Activated naive CD4-positive, alpha-beta T cell treated with anti-CD3 and anti-CD28 coated beads for 36 hours (primary cell): ENCODE data around the gene PPM1N. TPM values are rescaled to one million over a fixed set of nuclear protein-coding genes. Genes with fewer than 3 reads are reported as not detected.

Experiments
- CTCF ChIA-PET: fragments of 350-600 bp; sonication (Branson Sonifier 250); formaldehyde crosslinking; loops from one replicate; lab custom pipeline; 2021; ENCODE audit warnings: antibody characterized with exemption; lab: Charles Lee
- DNase-seq: peaks from one replicate; pipeline ENCODE4 v3.0.0-alpha.2; 2020
- H3K27ac Mint-ChIP-seq: one replicate; pipeline ENCODE4 v1.8.0; 2021; ENCODE audit warnings: mild to moderate bottlenecking, mixed read lengths
- H3K27me3 Mint-ChIP-seq: one replicate; pipeline ENCODE4 v1.8.0; 2021; ENCODE audit warnings: low read depth, mixed read lengths
- H3K36me3 Mint-ChIP-seq: one replicate; pipeline ENCODE4 v1.8.0; 2021; ENCODE audit warnings: low read depth, mixed read lengths
- H3K4me1 Mint-ChIP-seq: one replicate; pipeline ENCODE4 v1.8.0; 2021; ENCODE audit warnings: low read depth, mixed read lengths
- H3K4me3 Mint-ChIP-seq: one replicate; pipeline ENCODE4 v1.8.0; 2021; ENCODE audit warnings: mild to moderate bottlenecking, moderate library complexity, mixed read lengths
- H3K9me3 Mint-ChIP-seq: one replicate; pipeline ENCODE4 v1.8.0; 2021; ENCODE audit warnings: mixed read lengths
- intact Hi-C: fragments of 100-400 bp; cut with micrococcal nuclease; formaldehyde crosslinking; loops from one replicate; pipeline ENCODE4 v1.15.1; 2023
- total RNA-seq, 2 experiments: library from RNA; stranded (reverse); gene quantifications; one replicate each; pipeline ENCODE4 v1.2.3, GENCODE V29; 2021

PPM1N gene
- total RNA-seq, 2 experiments from 2014 or later, result 2.3 to 2.5 TPM

- Mint-ChIP-seq H3K4me1 (peaks cover 23% of the 10 kb centered on the region), H3K4me3 (no peak overlapping the region), H3K27ac (no peak overlapping the region), H3K27me3 (no peaks in the 10 kb centered on the region), H3K36me3 (peaks cover 20% of the 10 kb centered on the region), H3K9me3 (peaks cover 8% of the 10 kb centered on the region)
- DNase-seq, result no peak
- intact Hi-C loops, result no loop called here
- CTCF ChIA-PET, result interaction anchor here (1.0 to 2.8 kb wide), 2 partner anchors 31 to 166 kb away, joined by 4 to 7 read pairs; partner anchors contain the start of gene QPCTL
Measured at GRCh38 chr19:45526971-45527370, 28.7 kb downstream of the PPM1N start.

- DNase-seq, result no peak
- Mint-ChIP-seq H3K27me3 (no peaks in the 10 kb centered on the region), H3K27ac (no peak overlapping the region), H3K4me1 (peaks cover 23% of the 10 kb centered on the region), H3K4me3 (no peak overlapping the region), H3K36me3 (peaks cover 20% of the 10 kb centered on the region), H3K9me3 (peaks cover 8% of the 10 kb centered on the region)
- intact Hi-C loops, result no loop called here
- CTCF ChIA-PET, result interaction anchor here (1.0 to 1.9 kb wide), 2 partner anchors 30 to 165 kb away, joined by 4 to 8 read pairs; partner anchors contain the start of gene QPCTL
Measured at GRCh38 chr19:45527731-45528130, 29.5 kb downstream of the PPM1N start.

GRCh38 chr19:45528149-45528743, 30.0 kb downstream of the PPM1N start:
- Mint-ChIP-seq H3K27ac (no peak overlapping the region), H3K36me3 (peaks cover 20% of the 10 kb centered on the region), H3K9me3 (peaks cover 8% of the 10 kb centered on the region), H3K4me3 (no peak overlapping the region), H3K4me1 (peaks cover 21% of the 10 kb centered on the region), H3K27me3 (no peaks in the 10 kb centered on the region)
- intact Hi-C loops, result no loop called here
- no peak for DNase-seq
- CTCF ChIA-PET, result interaction anchor here (0.6 to 1.9 kb wide), 3 partner anchors 30 to 165 kb away, joined by 3 to 8 read pairs (median 4); partner anchors contain the start of gene QPCTL

GRCh38 chr19:45528744-45529419, 30.6 kb downstream of the PPM1N start:
- H3K36me3 Mint-ChIP-seq, result peaks cover 16% of the 10 kb centered on the region
- H3K27me3 Mint-ChIP-seq, result no peaks in the 10 kb centered on the region
- CTCF ChIA-PET, result interaction anchor here (0.6 to 1.9 kb wide), 2 partner anchors 29 to 120 kb away, joined by 3 to 8 read pairs; no protein-coding TSS in a partner anchor
- peaks cover 15% of the 10 kb centered on the region for H3K4me1 Mint-ChIP-seq
- peak overlapping the region; percentile 9 for H3K4me3 Mint-ChIP-seq
- intact Hi-C loops, result no loop called here
- peaks cover 8% of the 10 kb centered on the region for H3K9me3 Mint-ChIP-seq
- H3K27ac Mint-ChIP-seq, result no peak overlapping the region
- peak; percentile 44 for DNase-seq

- no peaks in the 10 kb centered on the region for H3K27me3 Mint-ChIP-seq
- H3K4me3 Mint-ChIP-seq, result peak overlapping the region; percentile 9
- no peak for DNase-seq
- H3K27ac Mint-ChIP-seq, result no peak overlapping the region
- peaks cover 13% of the 10 kb centered on the region for H3K36me3 Mint-ChIP-seq
- peaks cover 14% of the 10 kb centered on the region for H3K4me1 Mint-ChIP-seq
- CTCF ChIA-PET, result interaction anchor here (0.6 to 1.9 kb wide), 2 partner anchors 29 to 1783 kb away, joined by 3 to 8 read pairs; no protein-coding TSS in a partner anchor
- peaks cover 8% of the 10 kb centered on the region for H3K9me3 Mint-ChIP-seq
- intact Hi-C loops, result no loop called here
Measured at GRCh38 chr19:45529420-45529785, 31.2 kb downstream of the PPM1N start.

GRCh38 chr19:45531349-45531748, 33.1 kb downstream of the PPM1N start:
- H3K9me3 Mint-ChIP-seq, result peaks cover 8% of the 10 kb centered on the region
- CTCF ChIA-PET, result no interaction called here
- peaks cover 3% of the 10 kb centered on the region for H3K36me3 Mint-ChIP-seq
- H3K27ac Mint-ChIP-seq, result no peak overlapping the region
- no peak for DNase-seq
- peaks cover 12% of the 10 kb centered on the region for H3K4me1 Mint-ChIP-seq
- intact Hi-C loops, result no loop called here
- no peak overlapping the region for H3K4me3 Mint-ChIP-seq
- H3K27me3 Mint-ChIP-seq, result no peaks in the 10 kb centered on the region

GRCh38 chr19:45539459-45539858, 41.2 kb downstream of the PPM1N start:
- peaks cover 6% of the 10 kb centered on the region for H3K9me3 Mint-ChIP-seq
- intact Hi-C loops, result no loop called here
- no peak overlapping the region for H3K27ac Mint-ChIP-seq
- peaks cover 7% of the 10 kb centered on the region for H3K4me1 Mint-ChIP-seq
- no peak overlapping the region for H3K4me3 Mint-ChIP-seq
- no peak for DNase-seq
- peaks cover 9% of the 10 kb centered on the region for H3K36me3 Mint-ChIP-seq
- no peaks in the 10 kb centered on the region for H3K27me3 Mint-ChIP-seq
- CTCF ChIA-PET, result no interaction called here

- CTCF ChIA-PET, result interaction anchor here (3.9 kb wide), 1 partner anchor 16 kb away, joined by 15 read pairs; no protein-coding TSS in a partner anchor
- no peaks in the 10 kb centered on the region for H3K27me3 Mint-ChIP-seq
Measured at GRCh38 chr19:45542234-45542668, 44.0 kb downstream of the PPM1N start.

GRCh38 chr19:45547211-45547770, 49.0 kb downstream of the PPM1N start:
- no peak overlapping the region for H3K27ac Mint-ChIP-seq
- no peaks in the 10 kb centered on the region for H3K9me3 Mint-ChIP-seq
- CTCF ChIA-PET, result interaction anchor here (0.6 to 1.7 kb wide), 2 partner anchors 11 to 133 kb away, joined by 4 to 6 read pairs; no protein-coding TSS in a partner anchor
- H3K36me3 Mint-ChIP-seq, result no peaks in the 10 kb centered on the region
- intact Hi-C loops, result no loop called here
- no peak overlapping the region for H3K4me3 Mint-ChIP-seq
- DNase-seq, result no peak
- peaks cover 7% of the 10 kb centered on the region for H3K4me1 Mint-ChIP-seq
- no peaks in the 10 kb centered on the region for H3K27me3 Mint-ChIP-seq

More at GRCh38 chr19:45542234-45542668, 44.0 kb downstream of the PPM1N start:
- peaks cover 6% of the 10 kb centered on the region for H3K9me3 Mint-ChIP-seq
- H3K4me3 Mint-ChIP-seq, result no peak overlapping the region
- intact Hi-C loops, result no loop called here
- H3K36me3 Mint-ChIP-seq, result peaks cover 9% of the 10 kb centered on the region
- no peak for DNase-seq
- no peak overlapping the region for H3K27ac Mint-ChIP-seq
- H3K4me1 Mint-ChIP-seq, result peaks cover 7% of the 10 kb centered on the region

GRCh38 chr19:45547965-45548609, 49.8 kb downstream of the PPM1N start:
- CTCF ChIA-PET, result interaction anchor here (0.6 to 1.7 kb wide), 3 partner anchors 10 to 132 kb away, joined by 4 to 7 read pairs (median 6); no protein-coding TSS in a partner anchor
- DNase-seq, result no peak
- Mint-ChIP-seq H3K27me3 (no peaks in the 10 kb centered on the region), H3K4me3 (no peak overlapping the region), H3K4me1 (peaks cover 7% of the 10 kb centered on the region), H3K36me3 (peaks cover 3% of the 10 kb centered on the region), H3K27ac (no peak overlapping the region), H3K9me3 (no peaks in the 10 kb centered on the region)
- intact Hi-C loops, result no loop called here
